Activated gamma-delta T cell treated with Interleukin-2 at 50 U/mL for 16 hours (primary cell): ENCODE data around the gene ATP6V1C2.
"Not testable (repeated sequence)": the region's sequence is repeated elsewhere in the genome, so short reads cannot be mapped to it uniquely, and the experiment has no call there.

Experiments used
- DNase-seq: peaks from one replicate; pipeline ENCODE4 v3.0.0-alpha.2; 2020

ATP6V1C2 gene

GRCh38 chr2:10817413-10817812 lies 96.0 kb downstream of the ATP6V1C2 start:
- DNase-seq, result no peak

- DNase-seq, result not testable (repeated sequence)
These were observed 96.9 kb downstream of the ATP6V1C2 start for GRCh38 chr2:10818305-10818704.

- no peak for DNase-seq
These were observed 97.6 kb downstream of the ATP6V1C2 start for GRCh38 chr2:10818984-10819383.

- DNase-seq, result no peak
These were observed 98.4 kb downstream of the ATP6V1C2 start for GRCh38 chr2:10819714-10820314.

- DNase-seq, result no peak
These were observed 99.1 kb downstream of the ATP6V1C2 start for GRCh38 chr2:10820562-10820961.

- no peak for DNase-seq
These were observed 99.7 kb downstream of the ATP6V1C2 start for GRCh38 chr2:10820978-10821695.

GRCh38 chr2:10824191-10824590 lies 102.8 kb downstream of the ATP6V1C2 start:
- no peak for DNase-seq

- no peak for DNase-seq
These were observed 104.6 kb downstream of the ATP6V1C2 start for GRCh38 chr2:10826026-10826425.

GRCh38 chr2:10826625-10827024 lies 105.2 kb downstream of the ATP6V1C2 start:
- no peak for DNase-seq

GRCh38 chr2:10828346-10828745 lies 106.9 kb downstream of the ATP6V1C2 start:
- DNase-seq, result no peak

- no peak for DNase-seq
These were observed 107.9 kb downstream of the ATP6V1C2 start for GRCh38 chr2:10829299-10829698.

- DNase-seq, result no peak
These were observed 108.8 kb downstream of the ATP6V1C2 start for GRCh38 chr2:10830203-10830602.

GRCh38 chr2:10830641-10831399 lies 109.4 kb downstream of the ATP6V1C2 start:
- no peak for DNase-seq

- DNase-seq, result no peak
These were observed 110.1 kb downstream of the ATP6V1C2 start for GRCh38 chr2:10831400-10831985.

GRCh38 chr2:10832203-10832936 lies 110.9 kb downstream of the ATP6V1C2 start:
- peak; percentile 80 for DNase-seq

GRCh38 chr2:10833021-10833420 lies 111.6 kb downstream of the ATP6V1C2 start:
- no peak for DNase-seq

GRCh38 chr2:10834068-10834655 lies 112.7 kb downstream of the ATP6V1C2 start:
- DNase-seq, result no peak
